KG1 (cell line): ENCODE results near the gene TMEM30B.
"Not testable (repeated sequence)": the region's sequence is repeated elsewhere in the genome, so short reads cannot be mapped to it uniquely, and the experiment has no call there.

Experiments
- DNase-seq: peaks from one replicate; lab custom pipeline; 2025; lab: John Stamatoyannopoulos, UW

TMEM30B gene

GRCh38 chr14:61281186-61281947 lies at the start of gene TMEM30B:
TSS of gene TMEM30B (minus strand) at chr14:61281338. CDS start at chr14:61281147, 191 bp downstream.
- DNase-seq, result no peak

- DNase-seq, result no peak
Observed at GRCh38 chr14:61330511-61330910, 49.4 kb upstream of the TMEM30B start.

GRCh38 chr14:61329478-61330051 lies 48.4 kb upstream of the TMEM30B start:
- no peak for DNase-seq

- DNase-seq, result no peak
Observed at GRCh38 chr14:61328626-61329262, 47.6 kb upstream of the TMEM30B start.

- DNase-seq, result no peak
Observed at GRCh38 chr14:61326847-61327246, 45.7 kb upstream of the TMEM30B start.

GRCh38 chr14:61326146-61326545 lies 45.0 kb upstream of the TMEM30B start:
- DNase-seq, result no peak

GRCh38 chr14:61325166-61325565 lies 44.0 kb upstream of the TMEM30B start:
- no peak for DNase-seq

- no peak for DNase-seq
Observed at GRCh38 chr14:61323970-61324369, 42.8 kb upstream of the TMEM30B start.

- DNase-seq, result no peak
Observed at GRCh38 chr14:61322799-61323290, 41.7 kb upstream of the TMEM30B start.

GRCh38 chr14:61322011-61322798 lies 41.1 kb upstream of the TMEM30B start:
- DNase-seq, result no peak

- peak; percentile 15 for DNase-seq
Observed at GRCh38 chr14:61321385-61322010, 40.4 kb upstream of the TMEM30B start, which contains the start of gene PRKCH. TSS of gene PRKCH (plus strand) at chr14:61321579. CDS start at chr14:61322102, 523 bp downstream.

GRCh38 chr14:61320806-61321384 lies 39.8 kb upstream of the TMEM30B start:
- no peak for DNase-seq

GRCh38 chr14:61320170-61320569 lies 39.0 kb upstream of the TMEM30B start:
- not testable (repeated sequence) for DNase-seq

- DNase-seq, result no peak
Observed at GRCh38 chr14:61319706-61320105, 38.6 kb upstream of the TMEM30B start.

- no peak for DNase-seq
Observed at GRCh38 chr14:61319086-61319485, 37.9 kb upstream of the TMEM30B start.

- no peak for DNase-seq
Observed at GRCh38 chr14:61315313-61315712, 34.2 kb upstream of the TMEM30B start.

GRCh38 chr14:61308701-61309100 lies 27.6 kb upstream of the TMEM30B start:
- DNase-seq, result not testable (repeated sequence)

GRCh38 chr14:61308198-61308597 lies 27.1 kb upstream of the TMEM30B start:
- no peak for DNase-seq

- DNase-seq, result no peak
Observed at GRCh38 chr14:61304688-61305087, 23.6 kb upstream of the TMEM30B start.

- no peak for DNase-seq
Observed at GRCh38 chr14:61300754-61301153, 19.6 kb upstream of the TMEM30B start.

- DNase-seq, result no peak
Observed at GRCh38 chr14:61300209-61300608, 19.1 kb upstream of the TMEM30B start.
